A673 (cell line): ENCODE results near the gene ATG13.

Source experiments
- CTCF ChIP-seq: fragments of 300-800, 200-600 bp; sonication (generic); conservative IDR thresholded peaks from 2 replicates; pipeline ENCODE4 v1.5.1; 2017; ENCODE audit warnings: low read depth, mild to moderate bottlenecking, antibody characterized with exemption, low read length, moderate library complexity, mixed read lengths
- EZH2 ChIP-seq: fragments of 200-600 bp; sonication (generic); IDR thresholded peaks from 2 replicates; pipeline ENCODE4 v1.6.1; 2017; ENCODE audit warnings: borderline replicate concordance, low read depth, mild to moderate bottlenecking, mixed read lengths, antibody characterized with exemption, low read length; ENCODE audit not compliant: poor library complexity, severe bottlenecking

- TF ChIP-seq EZH2: no peak
- TF ChIP-seq CTCF: no peak
Measured at GRCh38 chr11:46574656-46575055, 42.7 kb upstream of the ATG13 start.
